ENCODE measurements around the gene MDM1.

DNA sequence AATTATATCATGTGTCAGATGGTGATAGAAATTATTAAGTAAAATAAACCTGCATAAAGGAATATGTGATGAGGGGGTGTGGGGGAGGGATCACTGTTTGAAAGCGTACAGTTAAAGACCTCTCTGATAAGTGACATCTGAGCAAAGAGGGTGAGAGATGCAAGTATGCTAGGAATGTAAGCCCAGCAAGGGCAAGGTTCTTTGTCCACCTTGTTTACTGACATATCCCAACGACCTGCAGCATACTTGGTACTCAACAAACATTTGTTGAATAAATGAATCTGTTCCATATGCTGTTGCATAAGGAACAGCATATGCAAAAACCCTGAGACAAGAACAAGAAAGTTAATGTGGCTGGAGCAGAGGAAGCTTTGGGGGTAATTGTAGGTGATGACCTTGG is 12.0 kb upstream of the MDM1 start:
- TF ChIP-seq, protein P1, sequence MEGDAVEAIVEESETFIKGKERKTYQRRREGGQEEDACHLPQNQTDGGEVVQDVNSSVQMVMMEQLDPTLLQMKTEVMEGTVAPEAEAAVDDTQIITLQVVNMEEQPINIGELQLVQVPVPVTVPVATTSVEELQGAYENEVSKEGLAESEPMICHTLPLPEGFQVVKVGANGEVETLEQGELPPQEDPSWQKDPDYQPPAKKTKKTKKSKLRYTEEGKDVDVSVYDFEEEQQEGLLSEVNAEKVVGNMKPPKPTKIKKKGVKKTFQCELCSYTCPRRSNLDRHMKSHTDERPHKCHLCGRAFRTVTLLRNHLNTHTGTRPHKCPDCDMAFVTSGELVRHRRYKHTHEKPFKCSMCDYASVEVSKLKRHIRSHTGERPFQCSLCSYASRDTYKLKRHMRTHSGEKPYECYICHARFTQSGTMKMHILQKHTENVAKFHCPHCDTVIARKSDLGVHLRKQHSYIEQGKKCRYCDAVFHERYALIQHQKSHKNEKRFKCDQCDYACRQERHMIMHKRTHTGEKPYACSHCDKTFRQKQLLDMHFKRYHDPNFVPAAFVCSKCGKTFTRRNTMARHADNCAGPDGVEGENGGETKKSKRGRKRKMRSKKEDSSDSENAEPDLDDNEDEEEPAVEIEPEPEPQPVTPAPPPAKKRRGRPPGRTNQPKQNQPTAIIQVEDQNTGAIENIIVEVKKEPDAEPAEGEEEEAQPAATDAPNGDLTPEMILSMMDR (tag by site-specific recombination; IDR thresholded peaks at IDR 0.05), result no peak
- TF ChIP-seq, protein P2, sequence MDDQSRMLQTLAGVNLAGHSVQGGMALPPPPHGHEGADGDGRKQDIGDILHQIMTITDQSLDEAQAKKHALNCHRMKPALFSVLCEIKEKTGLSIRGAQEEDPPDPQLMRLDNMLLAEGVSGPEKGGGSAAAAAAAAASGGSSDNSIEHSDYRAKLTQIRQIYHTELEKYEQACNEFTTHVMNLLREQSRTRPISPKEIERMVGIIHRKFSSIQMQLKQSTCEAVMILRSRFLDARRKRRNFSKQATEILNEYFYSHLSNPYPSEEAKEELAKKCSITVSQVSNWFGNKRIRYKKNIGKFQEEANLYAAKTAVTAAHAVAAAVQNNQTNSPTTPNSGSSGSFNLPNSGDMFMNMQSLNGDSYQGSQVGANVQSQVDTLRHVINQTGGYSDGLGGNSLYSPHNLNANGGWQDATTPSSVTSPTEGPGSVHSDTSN (CRISPR knock-in tag; IDR thresholded peaks at IDR 0.05), result no peak

Data from HEK293 (cell line).